AG04449 (cell line): Measurements from ENCODE around the gene CDK14.
"Not testable (repeated sequence)": the region's sequence is repeated elsewhere in the genome, so short reads cannot be mapped to it uniquely, and the experiment has no call there.

Experiments
- CTCF ChIA-PET: fragments of 350-600 bp; formaldehyde crosslinking; extraction: SDS; loops from one replicate; lab custom pipeline; 2021; ENCODE audit warnings: antibody characterized with exemption; lab: Yijun Ruan, JAX
- POLR2A ChIA-PET: fragments of 400-600, 350-600 bp; formaldehyde crosslinking; extraction: SDS; loops from one replicate; lab custom pipeline; 2020; ENCODE audit warnings: antibody characterized with exemption, inconsistent platforms; lab: Yijun Ruan, JAX
- DNase-seq: peaks from one replicate; pipeline ENCODE4 v3.0.0-alpha.2; 2010; ENCODE audit warnings: low read depth, low spot score
- H3K4me3 ChIP-seq: 2 replicates; pipeline ENCODE4 v1.5.1; 2011; ENCODE audit warnings: low read depth, mild to moderate bottlenecking, control low read depth, low read length
- CTCF ChIP-seq: IDR thresholded peaks from one replicate; pipeline ENCODE4 v1.5.1; 2011; ENCODE audit warnings: mild to moderate bottlenecking, moderate library complexity, low read length, control low read depth, inconsistent platforms; ENCODE audit not compliant: insufficient read depth; ENCODE audit errors: missing control alignments

CDK14 gene

DNA sequence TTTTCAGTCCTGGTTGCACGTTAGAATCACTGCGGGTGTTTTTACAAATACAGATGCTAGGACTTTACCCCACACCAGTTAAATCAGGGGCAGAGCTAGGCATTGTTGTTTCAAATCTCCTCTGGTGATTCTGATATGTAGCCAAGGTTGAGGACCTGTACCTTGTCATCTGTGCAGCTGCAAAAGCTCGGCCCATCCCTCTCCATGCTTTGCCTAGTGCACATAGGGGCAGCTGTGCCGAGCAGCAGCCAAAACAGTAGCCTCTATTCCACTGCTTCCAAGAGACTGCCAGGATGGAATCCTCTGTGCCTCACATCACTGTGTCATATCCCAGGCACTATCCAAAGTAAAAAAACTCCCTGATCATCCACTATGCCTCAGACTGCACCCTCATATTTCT is 181.3 kb downstream of the CDK14 start:
- no peak overlapping the region for H3K4me3 ChIP-seq
- TF ChIP-seq CTCF: no peak
- CTCF ChIA-PET: interaction anchor here (0.6 kb wide), 1 partner anchor 233 kb away, joined by 4 read pairs; no protein-coding TSS in a partner anchor
- DNase-seq: no peak
- POLR2A ChIA-PET: no interaction called here

- TF ChIP-seq CTCF: no peak
- ChIA-PET POLR2A (no interaction called here), CTCF (no interaction called here)
- H3K4me3 ChIP-seq: no peak overlapping the region
- DNase-seq: no peak
Observed at GRCh38 chr7:90777886-90778285, 181.8 kb downstream of the CDK14 start.

- no peak for DNase-seq
- H3K4me3 ChIP-seq: no peak overlapping the region
- no peak for TF ChIP-seq CTCF
- POLR2A ChIA-PET: no interaction called here
- CTCF ChIA-PET: interaction anchor here (1.2 kb wide), 1 partner anchor 14 kb away, joined by 3 read pairs; no protein-coding TSS in a partner anchor
Observed at GRCh38 chr7:90788052-90788451, 191.9 kb downstream of the CDK14 start.

- H3K4me3 ChIP-seq: no peak overlapping the region
- TF ChIP-seq CTCF: no peak
- ChIA-PET CTCF (no interaction called here), POLR2A (no interaction called here)
- no peak for DNase-seq
Observed at GRCh38 chr7:90789736-90790306, 193.7 kb downstream of the CDK14 start.

DNA sequence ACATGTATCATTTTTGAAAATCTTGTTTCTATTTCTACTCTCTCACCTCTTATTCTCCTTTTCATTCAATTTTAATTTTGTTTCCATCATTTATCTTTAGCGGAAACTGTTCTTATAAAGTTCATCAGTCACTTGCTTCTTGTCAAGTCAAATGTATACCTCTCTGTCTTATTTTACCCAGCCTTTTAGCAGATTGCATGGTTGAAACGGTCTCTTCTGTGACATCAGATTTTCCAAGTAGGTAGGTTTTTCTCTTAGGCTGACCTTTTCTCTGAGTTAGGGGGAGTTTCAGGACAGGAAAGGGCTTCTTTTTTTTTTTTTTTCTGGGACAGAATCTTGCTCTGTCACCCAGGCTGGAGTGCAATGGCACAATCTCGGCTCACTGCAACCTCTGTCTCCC is 195.5 kb downstream of the CDK14 start:
- ChIA-PET POLR2A (no interaction called here), CTCF (no interaction called here)
- H3K4me3 ChIP-seq: no peak overlapping the region
- no peak for DNase-seq
- TF ChIP-seq CTCF: no peak

GRCh38 chr7:90792301-90792700 is 196.2 kb downstream of the CDK14 start:
- no peak overlapping the region for H3K4me3 ChIP-seq
- no peak for TF ChIP-seq CTCF
- ChIA-PET CTCF (no interaction called here), POLR2A (no interaction called here)
- no peak for DNase-seq

- POLR2A ChIA-PET, CTCF ChIA-PET, DNase-seq, H3K4me3 ChIP-seq: not testable (repeated sequence)
Observed at GRCh38 chr7:90794234-90794633, 198.1 kb downstream of the CDK14 start.
